Mesenchymal stem cell (in vitro differentiated cells and primary cell): ENCODE results near the gene PTPN20.

Source experiments
- DNase-seq: peaks from one replicate; pipeline ENCODE4 v3.0.0-alpha.2; 2013
- H2AFZ ChIP-seq: one replicate; pipeline ENCODE4 v1.6.1; 2013; ENCODE audit warnings: low read depth, mild to moderate bottlenecking, control low read depth, inconsistent platforms, low read length, moderate library complexity
- H2AK5ac ChIP-seq: 2 replicates; pipeline ENCODE4 v1.6.1; 2013; ENCODE audit warnings: low read length, moderate library complexity, mild to moderate bottlenecking, inconsistent platforms; ENCODE audit not compliant: severe bottlenecking
- H2BK120ac ChIP-seq: one replicate; pipeline ENCODE4 v1.6.1; 2013; ENCODE audit warnings: low read depth, mild to moderate bottlenecking, inconsistent platforms, low read length, moderate library complexity
- H2BK12ac ChIP-seq, 2 experiments: one replicate each; pipeline ENCODE4 v1.6.1; 2013; ENCODE audit warnings: inconsistent platforms in 2 of 2, low read length in 2 of 2, mild to moderate bottlenecking in 2 of 2, moderate library complexity in 2 of 2, control low read depth in 1 of 2
- H2BK15ac ChIP-seq: one replicate; pipeline ENCODE4 v1.6.1; 2013; ENCODE audit warnings: mild to moderate bottlenecking, low read depth, inconsistent platforms; ENCODE audit not compliant: poor library complexity, severe bottlenecking
- H2BK5ac ChIP-seq: 2 replicates; pipeline ENCODE4 v1.6.1; 2013; ENCODE audit warnings: low read depth, mild to moderate bottlenecking, low read length, control low read depth, inconsistent platforms; ENCODE audit not compliant: poor library complexity, severe bottlenecking
- H3K14ac ChIP-seq, 2 experiments: one replicate each; pipeline ENCODE4 v1.6.1; 2013; ENCODE audit warnings: inconsistent platforms in 2 of 2, low read length in 2 of 2, control low read depth in 1 of 2, mild to moderate bottlenecking in 1 of 2, moderate library complexity in 1 of 2
- H3K18ac ChIP-seq, 2 experiments: one replicate each; pipeline ENCODE4 v1.6.1; 2013; ENCODE audit warnings: inconsistent platforms in 2 of 2, low read length in 2 of 2, control low read depth in 1 of 2, low read depth in 1 of 2, mild to moderate bottlenecking in 1 of 2
- H3K23ac ChIP-seq, 2 experiments: one replicate each; pipeline ENCODE4 v1.6.1; 2013; ENCODE audit warnings: inconsistent platforms in 2 of 2, low read length in 2 of 2, mild to moderate bottlenecking in 2 of 2, moderate library complexity in 2 of 2, control low read depth in 1 of 2
- H3K27ac ChIP-seq: 2 replicates; pipeline ENCODE4 v1.5.1; 2013; ENCODE audit warnings: mild to moderate bottlenecking, moderate library complexity, low read length, control low read depth, inconsistent platforms; ENCODE audit not compliant: poor library complexity, severe bottlenecking
- H3K27me3 ChIP-seq, 2 experiments: 2 replicates each; pipeline versions ENCODE4 v1.6.1 to v1.7.0; 2013; ENCODE audit warnings: low read length in 2 of 2, mild to moderate bottlenecking in 2 of 2, moderate library complexity in 2 of 2, control low read depth in 1 of 2, inconsistent platforms in 1 of 2; ENCODE audit not compliant: control insufficient read depth in 1 of 2, insufficient read depth in 1 of 2
- H3K36me3 ChIP-seq, 2 experiments: 2 replicates each; pipeline versions ENCODE4 v1.6.1 to v1.7.0; 2013; ENCODE audit warnings: low read length in 2 of 2, control low read depth in 1 of 2, inconsistent platforms in 1 of 2, low read depth in 1 of 2, mild to moderate bottlenecking in 1 of 2; ENCODE audit not compliant: insufficient read depth in 2 of 2, control insufficient read depth in 1 of 2
- H3K4ac ChIP-seq, 2 experiments: one replicate each; pipeline ENCODE4 v1.6.1; 2013; ENCODE audit warnings: inconsistent platforms in 2 of 2, low read length in 2 of 2, mild to moderate bottlenecking in 2 of 2, moderate library complexity in 2 of 2, control low read depth in 1 of 2, low read depth in 1 of 2
- H3K4me1 ChIP-seq: 2 replicates; pipeline ENCODE4 v1.6.1; 2013; ENCODE audit warnings: low read depth, low read length, control low read depth; ENCODE audit not compliant: control insufficient read depth, insufficient read depth
- H3K4me2 ChIP-seq: 2 replicates; pipeline ENCODE4 v1.6.1; 2013; ENCODE audit warnings: low read length, mild to moderate bottlenecking, inconsistent platforms; ENCODE audit not compliant: poor library complexity, severe bottlenecking
- H3K4me3 ChIP-seq, 2 experiments: 2 replicates each; pipeline versions ENCODE4 v1.5.1 to v1.7.0; 2013; ENCODE audit warnings: low read length in 2 of 2, mild to moderate bottlenecking in 2 of 2, control low read depth in 1 of 2, low read depth in 1 of 2; ENCODE audit not compliant: insufficient read depth in 1 of 2
- H3K79me1 ChIP-seq: replicated peaks from 2 replicates; pipeline ENCODE4 v1.6.1; 2013; ENCODE audit warnings: mild to moderate bottlenecking, control low read depth, low read length, inconsistent platforms; ENCODE audit not compliant: poor library complexity, severe bottlenecking
- H3K9ac ChIP-seq: 2 replicates; pipeline ENCODE4 v1.7.0; 2013; ENCODE audit warnings: mild to moderate bottlenecking, low read length, moderate library complexity
- H3K9me3 ChIP-seq: 2 replicates; pipeline ENCODE4 v1.7.0; 2013; ENCODE audit warnings: mild to moderate bottlenecking, low read length; ENCODE audit not compliant: control insufficient read depth
- H4K8ac ChIP-seq: one replicate; pipeline ENCODE4 v1.6.1; 2013; ENCODE audit warnings: inconsistent platforms, mild to moderate bottlenecking, low read length, moderate library complexity
- H4K91ac ChIP-seq: one replicate; pipeline ENCODE4 v1.6.1; 2013; ENCODE audit warnings: mild to moderate bottlenecking, low read length, inconsistent platforms
- WGBS: methylation state at CpG from one replicate; pipeline ENCODE4 v1.1.7; 2013; ENCODE audit warnings: mixed read lengths; 5-methylcytosine and 5-hydroxymethylcytosine counted together

The PTPN20 gene

GRCh38 chr10:47030191-47030703 lies 119.0 kb downstream of the PTPN20 start:
- WGBS, result 92% methylated on average over 10 of the region's 10 CpGs

GRCh38 chr10:47031211-47031900 lies 120.1 kb downstream of the PTPN20 start:
- H2AFZ ChIP-seq, result no peak overlapping the region
- H4K8ac ChIP-seq, result no peak overlapping the region
- no peaks in the 10 kb centered on the region for H3K4me1 ChIP-seq
- H3K27me3 ChIP-seq, result peaks cover 0 to 21% of the 10 kb centered on the region in 2 experiments
- H3K4ac ChIP-seq, result no peak overlapping the region
- 73% methylated on average over 7 of the region's 7 CpGs for WGBS
- no peak for DNase-seq
- H3K9me3 ChIP-seq, result no peaks in the 10 kb centered on the region
- H2BK120ac ChIP-seq, result no peak overlapping the region
- H3K79me1 ChIP-seq, result no peaks in the 10 kb centered on the region
- no peak overlapping the region for H2BK5ac ChIP-seq
- no peaks in the 10 kb centered on the region for H3K36me3 ChIP-seq
- no peak overlapping the region for H2BK15ac ChIP-seq
- H4K91ac ChIP-seq, result no peak overlapping the region
- no peak overlapping the region for H3K23ac ChIP-seq
- H3K4me3 ChIP-seq, result no peak overlapping the region
- H2AK5ac ChIP-seq, result no peak overlapping the region
- no peak overlapping the region for H3K18ac ChIP-seq
- no peak overlapping the region for H3K4me2 ChIP-seq
- no peak overlapping the region for H3K14ac ChIP-seq
- peak overlapping the region; percentile 8 for H3K9ac ChIP-seq
- H3K27ac ChIP-seq, result no peak overlapping the region
- H2BK12ac ChIP-seq, result no peak overlapping the region

More at GRCh38 chr10:47030191-47030703, 119.0 kb downstream of the PTPN20 start:
- Histone ChIP-seq H3K79me1 (no peaks in the 10 kb centered on the region), H2BK12ac (no peak overlapping the region), H3K4me3 (no peak overlapping the region), H3K4ac (no peak overlapping the region), H3K4me2 (no peak overlapping the region), H3K18ac (no peak overlapping the region), H2BK5ac (no peak overlapping the region), H3K27me3 (peaks cover 0 to 13% of the 10 kb centered on the region in 2 experiments), H2BK15ac (no peak overlapping the region), H4K91ac (no peak overlapping the region), H3K23ac (no peak overlapping the region), H2AFZ (no peak overlapping the region), H3K9me3 (no peaks in the 10 kb centered on the region), H4K8ac (no peak overlapping the region), H3K27ac (no peak overlapping the region), H3K14ac (no peak overlapping the region), H3K9ac (no peak overlapping the region), H3K36me3 (no peaks in the 10 kb centered on the region), H2BK120ac (no peak overlapping the region), H2AK5ac (no peak overlapping the region), H3K4me1 (no peaks in the 10 kb centered on the region)
- no peak for DNase-seq

GRCh38 chr10:47031901-47032465 lies 120.8 kb downstream of the PTPN20 start:
- Histone ChIP-seq H3K27ac (no peak overlapping the region), H3K9me3 (no peaks in the 10 kb centered on the region), H4K91ac (no peak overlapping the region), H2AFZ (no peak overlapping the region), H2BK12ac (no peak overlapping the region), H3K9ac (no peak overlapping the region), H2BK120ac (no peak overlapping the region), H3K36me3 (no peaks in the 10 kb centered on the region), H3K18ac (no peak overlapping the region), H3K27me3 (peaks cover 0 to 27% of the 10 kb centered on the region in 2 experiments), H3K4me3 (no peak overlapping the region), H3K23ac (no peak overlapping the region), H3K4me1 (no peaks in the 10 kb centered on the region), H2BK15ac (no peak overlapping the region), H2BK5ac (no peak overlapping the region), H3K4me2 (no peak overlapping the region), H4K8ac (no peak overlapping the region), H3K4ac (no peak overlapping the region), H3K14ac (no peak overlapping the region), H2AK5ac (no peak overlapping the region), H3K79me1 (no peaks in the 10 kb centered on the region)
- no peak for DNase-seq
- WGBS, result 83% methylated on average over 7 of the region's 7 CpGs

- Histone ChIP-seq H3K27ac (no peak overlapping the region), H3K4ac (no peak overlapping the region)
- WGBS, result 80% methylated on average over 5 of the region's 5 CpGs
Observed at GRCh38 chr10:47033081-47033480, 121.9 kb downstream of the PTPN20 start.

More at GRCh38 chr10:47033081-47033480, 121.9 kb downstream of the PTPN20 start:
- Histone ChIP-seq H3K18ac (no peak overlapping the region), H3K36me3 (no peaks in the 10 kb centered on the region), H2AFZ (no peak overlapping the region), H3K9me3 (no peaks in the 10 kb centered on the region), H2AK5ac (no peak overlapping the region), H3K4me2 (no peak overlapping the region), H3K79me1 (no peaks in the 10 kb centered on the region), H4K8ac (no peak overlapping the region), H2BK12ac (no peak overlapping the region), H3K23ac (no peak overlapping the region), H2BK5ac (no peak overlapping the region), H2BK15ac (no peak overlapping the region), H4K91ac (no peak overlapping the region), H2BK120ac (no peak overlapping the region), H3K9ac (no peak overlapping the region), H3K4me3 (no peak overlapping the region), H3K27me3 (peaks cover 0 to 32% of the 10 kb centered on the region in 2 experiments), H3K4me1 (no peaks in the 10 kb centered on the region), H3K14ac (no peak overlapping the region)
- DNase-seq, result no peak
